GM21447 (cell line): ENCODE data around the gene PDZD7.

Experiments
- ATAC-seq: cut with Tn5 transposase; IDR thresholded peaks from one replicate; pipeline ENCODE4 v1.9.1; 2021; ENCODE audit not compliant: unreplicated experiment

The PDZD7 gene

DNA sequence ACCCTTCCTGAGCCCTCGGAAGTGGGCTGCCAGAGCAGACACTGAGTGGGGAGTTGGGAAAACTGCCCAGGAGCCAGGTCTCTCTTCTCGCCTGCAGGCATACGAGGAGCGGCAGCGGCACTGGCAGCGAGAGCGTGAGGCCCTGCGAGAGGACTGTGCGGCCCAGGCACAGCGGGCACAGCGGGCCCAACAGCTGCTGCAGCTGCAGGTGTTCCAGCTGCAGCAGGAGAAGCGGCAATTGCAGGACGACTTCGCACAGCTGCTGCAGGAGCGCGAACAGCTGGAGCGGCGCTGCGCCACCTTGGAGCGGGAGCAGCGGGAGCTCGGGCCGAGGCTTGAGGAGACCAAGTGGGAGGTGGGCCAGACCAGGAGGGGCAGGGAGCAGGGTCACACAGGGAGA lies 25.6 kb downstream of the PDZD7 start:
- no peak for ATAC-seq

- ATAC-seq, result no peak
Measured at GRCh38 chr10:101003639-101004206, 27.2 kb downstream of the PDZD7 start.

GRCh38 chr10:101002456-101002855 lies 28.5 kb downstream of the PDZD7 start:
- ATAC-seq, result no peak

DNA sequence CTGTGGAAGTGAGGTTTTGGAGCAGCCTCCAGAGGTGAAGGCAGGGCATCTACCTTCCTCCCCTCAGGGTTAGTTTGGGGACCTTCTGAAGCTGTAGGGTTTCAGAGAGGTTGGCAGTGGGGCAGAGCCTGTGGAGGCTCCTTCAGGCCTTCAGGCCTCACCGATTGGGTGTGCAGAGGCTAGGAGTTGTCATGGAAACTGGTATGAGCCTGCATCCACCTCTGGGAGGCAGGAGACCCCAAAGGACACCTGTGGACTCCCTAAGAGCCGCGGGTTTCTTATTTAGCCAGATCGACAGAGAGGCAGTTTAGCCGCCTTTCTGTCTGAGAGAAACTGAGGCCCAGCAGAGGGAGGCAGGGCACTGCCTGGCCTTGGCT lies 29.3 kb downstream of the PDZD7 start:
- ATAC-seq, result no peak

- no peak for ATAC-seq
Measured at GRCh38 chr10:101000915-101001658, 29.8 kb downstream of the PDZD7 start.

GRCh38 chr10:101000127-101000914 lies 30.6 kb downstream of the PDZD7 start:
- ATAC-seq, result no peak

DNA sequence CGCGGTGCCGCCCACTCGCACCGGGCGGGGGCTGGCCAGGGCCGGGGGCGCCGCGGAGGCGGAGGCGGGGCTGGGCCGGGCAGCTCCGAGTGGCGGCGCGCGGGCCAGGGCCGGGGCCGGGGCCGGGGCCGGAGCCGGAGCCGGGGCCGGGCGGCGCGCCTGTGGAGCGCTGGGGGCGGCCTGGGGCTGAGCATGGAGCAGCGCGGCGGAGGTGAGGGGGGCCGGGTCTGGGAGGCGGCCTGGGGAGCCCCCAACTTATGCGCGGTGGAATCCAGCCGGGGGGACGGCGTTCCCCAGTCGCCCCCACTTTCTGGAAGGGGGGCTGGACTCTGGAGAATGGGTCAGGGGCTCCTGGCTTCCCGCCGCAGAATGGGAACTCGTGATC lies 31.2 kb downstream of the PDZD7 start, which contains the start of gene LZTS2:
TSS of gene LZTS2 (plus strand) at position 67 of the 385 bp plus-strand sequence. CDS start 2,731 bp downstream, outside the sequence.
- no peak for ATAC-seq

DNA sequence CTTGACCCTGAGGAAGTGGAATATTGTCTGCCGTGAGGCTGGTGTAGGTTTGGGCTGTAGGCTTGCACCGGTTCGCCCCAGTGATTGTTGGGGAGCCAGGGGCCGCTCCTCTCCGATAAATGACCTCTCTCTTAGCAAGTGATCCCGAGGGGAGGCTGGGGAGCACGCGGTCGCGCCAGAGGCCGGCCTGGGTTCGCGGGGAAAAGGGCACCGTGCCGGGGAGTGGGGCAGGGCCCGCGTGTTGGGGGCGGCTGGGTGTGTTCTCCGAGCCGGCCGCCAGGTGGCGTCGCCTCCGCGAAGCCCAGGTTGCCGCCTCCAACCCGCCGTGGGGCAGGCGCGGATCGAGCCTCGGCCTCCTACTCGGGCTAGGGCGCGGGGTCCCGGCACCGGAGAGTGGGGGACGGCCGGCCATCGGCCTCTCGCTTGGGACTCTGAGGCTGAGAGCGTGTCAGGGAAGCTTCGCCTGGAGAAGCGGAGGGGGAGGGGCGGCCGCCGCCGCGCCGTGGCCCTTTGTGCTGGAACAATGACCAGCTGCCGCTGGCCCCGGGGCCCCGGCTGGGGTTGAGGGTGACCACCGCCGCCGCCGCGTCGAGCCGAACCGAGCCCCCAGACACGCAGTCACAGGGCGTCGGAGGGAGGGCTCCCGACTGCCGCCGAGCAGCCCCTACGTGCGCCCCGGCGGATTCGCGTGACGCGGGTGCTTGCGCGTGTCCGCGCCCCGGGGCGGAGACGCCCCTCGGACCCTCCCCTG lies 31.8 kb downstream of the PDZD7 start:
- ATAC-seq, result peak; percentile 41

- peak; percentile 36 for ATAC-seq
Measured at GRCh38 chr10:100998183-100998990, 32.5 kb downstream of the PDZD7 start.

DNA sequence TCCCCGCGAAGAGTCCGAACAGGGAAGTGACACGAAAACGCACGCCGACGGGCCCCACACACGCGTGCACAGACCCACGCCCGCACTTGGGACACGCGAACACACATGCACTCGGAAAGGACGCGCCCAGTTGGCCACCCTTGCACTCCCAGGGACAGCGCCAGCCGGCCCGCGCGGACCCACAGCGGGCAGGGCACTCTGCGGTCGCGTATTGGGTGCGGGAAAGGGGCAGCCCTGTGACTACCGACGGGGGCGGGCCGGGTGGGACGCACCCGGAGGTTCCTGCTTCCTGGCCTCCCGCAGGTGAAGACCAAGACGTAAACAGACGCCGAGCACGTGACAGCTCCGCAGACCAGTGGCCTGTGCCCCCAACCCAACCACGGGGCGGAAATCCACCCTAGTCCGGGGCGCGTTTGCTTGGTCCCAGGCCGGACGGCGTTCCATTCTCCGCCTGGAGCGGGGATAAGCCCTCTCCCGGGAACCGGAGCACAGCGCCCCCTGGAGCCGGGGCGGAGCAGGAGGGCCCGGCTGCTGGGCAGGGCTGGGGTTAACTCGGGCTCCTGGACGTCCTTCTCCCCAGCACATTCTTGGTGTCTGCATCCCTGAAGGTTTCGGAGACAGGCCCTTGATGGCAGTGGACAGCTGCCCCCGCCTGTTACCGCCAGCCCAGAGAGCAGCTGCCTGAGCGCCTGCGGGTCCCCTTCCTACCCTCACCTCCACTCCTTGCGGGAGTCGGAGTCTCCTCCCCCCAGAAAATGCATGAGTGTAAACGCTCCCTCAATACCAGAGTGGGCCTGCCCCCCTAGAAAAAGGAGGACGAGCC lies 33.4 kb downstream of the PDZD7 start:
- ATAC-seq, result peak; percentile 32

DNA sequence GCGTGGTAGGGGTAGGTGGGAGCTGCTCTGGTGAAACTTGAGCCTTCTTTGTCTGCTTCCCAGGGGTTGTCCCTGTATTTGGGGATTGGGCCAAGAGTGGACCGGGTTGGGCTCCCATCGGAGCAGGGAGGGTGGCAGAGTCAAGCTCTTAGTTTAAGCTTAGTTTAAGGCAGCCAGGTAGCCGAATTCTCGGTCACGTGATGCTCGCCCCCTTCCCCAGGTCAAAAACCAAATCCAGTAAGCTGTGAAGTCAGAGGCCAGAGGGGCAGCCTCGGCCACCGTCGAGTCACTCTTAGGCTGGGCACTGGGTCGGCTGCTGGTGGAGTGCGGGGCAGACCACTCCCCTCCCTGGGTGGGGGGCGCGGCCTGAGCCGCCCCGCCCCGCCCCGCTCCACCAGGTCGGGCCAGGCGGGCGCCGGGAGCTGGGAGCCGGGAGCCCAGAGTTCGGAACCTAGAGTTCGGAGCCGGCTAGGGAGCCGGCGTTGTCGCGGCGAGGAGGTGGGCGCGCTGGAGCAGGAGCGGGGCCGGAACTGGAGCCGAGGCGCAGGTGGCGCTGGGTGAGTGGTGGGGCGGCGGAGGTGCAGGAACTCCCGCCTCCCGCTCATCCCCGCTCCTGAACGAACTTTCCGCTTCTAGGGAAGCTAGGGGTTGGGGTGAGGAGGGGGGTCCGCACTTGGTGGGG lies 34.1 kb downstream of the PDZD7 start:
- ATAC-seq, result peak; percentile 18

DNA sequence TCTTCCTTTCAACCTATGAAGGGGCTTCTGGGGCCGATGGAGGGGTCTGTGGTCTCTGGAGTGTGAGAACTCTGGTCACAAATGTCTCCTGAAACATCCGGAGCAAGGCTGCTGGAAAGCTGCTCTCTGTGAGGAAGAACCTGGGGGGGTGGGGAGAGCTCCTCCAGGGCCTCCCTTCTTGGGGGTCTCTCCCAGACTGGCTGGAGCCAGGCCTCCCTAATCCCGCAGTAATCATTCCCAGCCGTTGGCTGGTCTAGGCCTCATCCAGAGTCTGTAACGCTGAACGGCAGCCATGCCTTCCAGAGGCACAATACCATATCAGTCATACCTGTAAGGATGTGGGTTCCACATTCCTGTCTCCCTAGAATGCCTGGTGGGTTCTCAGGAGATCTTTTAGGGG lies 35.7 kb downstream of the PDZD7 start:
- no peak for ATAC-seq

DNA sequence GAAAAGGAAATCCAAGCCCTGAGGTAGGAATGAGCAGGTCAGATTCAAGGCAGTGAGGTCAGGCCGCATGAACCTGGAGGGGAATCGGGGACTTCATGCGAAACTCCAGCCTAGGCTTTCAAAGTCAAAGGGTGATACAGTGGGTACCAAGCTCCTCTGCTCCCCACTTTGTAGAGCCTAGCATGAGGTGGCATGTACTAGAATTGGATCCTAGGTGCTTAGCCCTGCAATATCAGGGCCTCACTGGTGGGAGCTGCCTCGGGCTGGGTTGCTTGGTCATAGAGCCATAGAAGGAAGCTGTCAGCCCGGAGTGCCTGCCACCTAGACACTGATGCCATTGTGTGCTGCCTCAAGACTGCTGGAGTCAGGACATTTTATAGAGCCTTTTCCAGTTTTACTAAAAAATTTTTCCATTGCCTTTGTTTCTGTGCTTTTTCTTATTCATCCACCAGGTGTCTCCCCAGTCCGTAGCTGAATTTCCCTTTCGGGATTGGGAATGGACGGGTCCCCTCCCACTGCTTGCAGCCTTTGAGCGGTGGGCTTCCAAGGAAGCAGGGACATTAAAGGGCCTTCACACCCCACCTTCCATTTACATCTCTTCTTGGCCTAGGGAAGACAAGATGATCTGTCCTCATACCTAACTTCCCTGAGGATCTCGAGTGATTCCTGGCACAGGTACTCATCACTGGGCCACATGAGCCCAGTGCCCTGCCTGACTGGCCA lies 36.8 kb downstream of the PDZD7 start:
- ATAC-seq, result no peak

DNA sequence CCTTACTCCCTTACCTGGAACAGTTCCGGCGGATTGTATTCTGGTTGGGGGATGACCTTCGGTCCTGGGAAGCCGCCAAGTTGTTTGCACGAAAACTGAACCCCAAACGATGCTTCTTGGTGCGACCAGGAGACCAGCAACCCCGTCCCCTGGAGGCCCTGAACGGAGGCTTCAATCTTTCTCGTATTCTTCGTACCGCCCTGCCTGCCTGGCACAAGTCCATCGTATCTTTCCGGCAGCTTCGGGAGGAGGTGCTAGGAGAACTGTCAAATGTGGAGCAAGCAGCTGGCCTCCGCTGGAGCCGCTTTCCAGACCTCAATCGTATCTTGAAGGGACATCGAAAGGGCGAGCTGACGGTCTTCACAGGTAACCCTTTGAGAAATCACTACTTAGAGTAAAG lies 41.8 kb downstream of the PDZD7 start:
- no peak for ATAC-seq

DNA sequence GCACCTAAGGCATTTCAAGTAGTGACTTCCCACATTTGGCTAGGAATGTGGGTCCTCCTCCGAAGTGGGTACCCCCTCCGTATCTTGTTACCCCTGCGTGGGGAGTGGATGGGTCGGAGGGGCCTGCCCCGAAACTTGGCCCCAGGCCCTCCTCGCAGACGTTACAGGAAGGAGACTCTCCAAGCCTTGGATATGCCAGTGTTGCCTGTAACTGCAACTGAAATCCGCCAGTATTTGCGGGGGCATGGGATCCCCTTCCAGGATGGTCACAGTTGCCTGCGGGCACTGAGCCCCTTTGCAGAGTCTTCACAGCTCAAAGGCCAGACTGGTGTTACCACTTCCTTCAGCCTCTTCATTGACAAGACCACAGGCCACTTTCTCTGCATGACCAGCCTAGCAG lies 42.8 kb downstream of the PDZD7 start:
- no peak for ATAC-seq

GRCh38 chr10:100987685-100988049 lies 43.3 kb downstream of the PDZD7 start:
- ATAC-seq, result no peak

DNA sequence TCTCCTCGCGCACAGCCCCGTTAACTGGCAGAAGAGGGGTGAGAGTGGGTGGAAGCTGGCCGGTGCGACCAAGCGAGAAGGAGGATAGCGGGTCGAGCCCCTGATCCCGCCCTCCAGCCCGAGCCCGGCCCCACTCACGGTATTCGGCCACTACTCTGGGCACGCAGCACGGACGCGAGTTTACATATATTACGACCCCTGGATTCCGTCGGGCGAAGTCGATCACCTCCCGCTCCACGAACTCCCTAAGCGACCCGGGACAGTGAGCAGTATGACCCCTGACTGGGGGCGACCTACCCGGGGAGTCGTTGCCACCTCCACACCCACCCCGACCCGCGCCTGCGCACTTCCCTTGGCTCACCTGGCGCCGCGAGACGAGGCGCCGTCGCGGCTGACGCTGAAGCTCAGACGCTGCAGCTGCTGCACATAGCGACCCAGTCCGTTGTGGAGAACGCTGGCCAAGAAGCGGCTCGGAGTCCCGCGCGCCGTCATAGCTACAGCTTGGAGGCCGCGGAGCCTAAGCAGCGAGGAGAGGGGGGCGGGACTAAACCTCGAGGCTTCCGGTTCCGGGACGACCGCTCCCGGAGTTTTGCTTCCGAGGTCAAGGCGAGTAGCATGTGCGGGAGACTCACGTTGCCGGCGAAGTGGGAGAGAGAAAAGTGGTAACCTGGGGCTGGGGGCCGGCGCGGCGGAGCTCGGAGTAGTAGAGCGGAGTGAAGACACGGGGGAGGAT lies 43.8 kb downstream of the PDZD7 start, which contains the start of the genes MRPL43 and TWNK:
TSS of gene MRPL43 (minus strand) at position 546 of the 733 bp plus-strand sequence. CDS start at position 492, 54 bp downstream.
TSS of gene TWNK (plus strand) at position 592 of the 733 bp plus-strand sequence. CDS start 668 bp downstream, outside the sequence.
- peak; percentile 87 for ATAC-seq

GRCh38 chr10:100986623-100986951 lies 44.3 kb downstream of the PDZD7 start:
- no peak for ATAC-seq
